Stimulated activated naive CD4-positive, alpha-beta T cell treated with Interleukin-2 at 50 U/mL for 16 hours (primary cell): ENCODE measurements around the gene GGTLC2.
"Not testable (repeated sequence)": the region's sequence is repeated elsewhere in the genome, so short reads cannot be mapped to it uniquely, and the experiment has no call there.

Source experiments
- DNase-seq: peaks from one replicate; lab custom pipeline; 2025; lab: John Stamatoyannopoulos, UW

GGTLC2 gene

DNA sequence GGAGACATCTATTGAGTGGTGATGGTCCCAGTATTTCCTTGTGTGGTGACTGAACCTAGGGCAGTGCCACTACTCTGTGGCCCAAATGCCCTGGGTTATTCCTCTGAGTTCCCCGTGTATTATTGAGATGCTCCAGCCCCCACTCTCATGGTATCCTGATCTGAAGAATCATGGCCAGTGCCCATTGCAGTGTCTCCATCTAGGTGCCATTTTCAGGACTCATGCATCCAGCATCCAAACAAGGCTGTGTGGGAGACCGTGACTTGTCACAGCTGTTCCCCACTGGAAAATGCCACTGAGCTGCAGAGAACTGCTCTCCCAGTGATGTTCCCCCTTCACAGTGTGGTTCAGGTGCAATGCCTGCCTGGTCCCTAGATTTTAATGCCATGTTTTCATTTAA is 24.7 kb downstream of the GGTLC2 start:
- no peak for DNase-seq

- DNase-seq = no peak
Measured at GRCh38 chr22:22670076-22670795, 25.8 kb downstream of the GGTLC2 start.

GRCh38 chr22:22671506-22671905 is 27.1 kb downstream of the GGTLC2 start:
- DNase-seq = no peak

GRCh38 chr22:22673099-22673498 is 28.7 kb downstream of the GGTLC2 start:
- DNase-seq = no peak

DNA sequence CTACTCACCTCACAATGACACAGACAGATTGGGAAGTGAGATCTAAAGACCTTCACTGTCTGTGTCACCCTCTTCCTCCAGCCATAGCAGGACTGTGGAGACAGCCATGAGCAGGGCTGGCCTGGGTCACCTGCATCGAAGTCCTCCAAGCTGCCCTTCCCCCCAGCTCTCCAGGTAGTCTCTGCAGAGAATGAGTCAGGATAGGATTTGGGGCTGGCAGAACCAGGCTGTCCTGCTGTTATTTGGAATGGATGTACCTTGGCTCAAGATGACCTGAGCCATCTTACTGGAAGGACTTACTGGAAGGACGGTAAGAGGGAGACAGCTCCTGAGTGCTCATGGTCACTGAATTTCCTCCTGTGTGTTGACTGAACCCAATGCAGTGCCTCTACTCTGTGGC is 29.2 kb downstream of the GGTLC2 start:
- DNase-seq = no peak

DNA sequence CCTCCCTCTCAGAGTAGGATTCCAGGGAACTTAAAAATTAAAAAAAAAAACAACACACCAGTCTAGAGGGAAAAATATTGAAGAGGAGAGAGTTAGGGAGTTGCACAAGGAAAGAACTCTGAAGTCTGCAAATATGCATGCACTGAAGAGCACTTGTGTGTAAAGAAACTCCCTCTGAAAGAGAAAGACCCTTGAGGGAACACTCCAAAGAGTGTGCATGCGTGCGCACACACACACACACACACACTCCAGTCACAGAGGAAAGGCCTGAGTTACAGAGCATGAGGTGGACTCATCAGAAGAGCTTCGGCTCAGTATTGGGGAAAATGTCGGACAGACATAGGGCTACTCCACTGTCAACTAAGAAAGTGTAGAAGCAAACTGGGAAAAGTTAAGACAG is 30.1 kb downstream of the GGTLC2 start:
- no peak for DNase-seq

- DNase-seq = no peak
Measured at GRCh38 chr22:22678970-22679369, 34.6 kb downstream of the GGTLC2 start.

- DNase-seq = no peak
Measured at GRCh38 chr22:22680396-22680795, 36.0 kb downstream of the GGTLC2 start.

DNA sequence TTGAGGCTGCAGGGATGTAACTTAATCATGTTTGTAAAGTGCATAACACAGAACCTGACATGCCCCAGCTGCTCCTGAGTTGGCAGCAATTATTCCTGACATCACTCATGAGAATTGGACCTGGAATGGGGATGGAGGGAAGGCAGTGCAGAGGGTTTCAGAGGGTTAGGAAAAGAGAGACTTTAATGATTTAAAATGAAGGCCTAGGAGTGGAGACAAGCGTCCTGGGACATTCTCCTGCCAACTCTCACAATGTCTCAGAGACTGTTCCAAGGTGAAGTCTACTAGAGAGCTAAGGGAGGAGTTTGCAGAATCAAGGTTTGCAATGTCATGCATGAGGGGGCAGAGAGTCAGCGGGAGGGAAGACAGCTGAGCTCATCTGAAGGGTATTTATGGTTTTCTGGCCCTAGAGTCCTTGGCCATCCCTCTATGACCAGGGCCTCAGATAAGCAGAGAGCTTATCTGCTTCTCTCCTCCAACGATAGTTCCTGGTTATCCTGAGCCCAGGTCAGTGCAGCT is 36.9 kb downstream of the GGTLC2 start:
- no peak for DNase-seq

DNA sequence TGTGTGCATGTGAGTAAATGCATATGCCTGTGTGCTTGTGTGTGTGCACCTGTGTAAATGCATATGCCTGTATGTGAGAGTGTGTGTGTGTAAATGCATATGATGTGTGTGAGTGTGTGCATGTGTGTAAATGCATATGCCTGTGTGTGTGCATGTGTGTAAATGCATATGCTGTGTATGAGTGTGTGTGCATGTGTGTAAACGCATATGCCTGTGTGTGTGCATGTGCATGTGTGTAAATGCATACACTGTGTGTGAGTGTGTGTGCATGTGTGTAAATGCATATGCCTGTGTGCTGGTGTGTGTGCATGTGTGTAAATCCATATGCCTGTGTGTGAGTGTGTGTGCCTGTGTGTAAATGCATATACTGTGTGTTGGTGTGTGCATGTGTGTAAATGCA is 37.8 kb downstream of the GGTLC2 start:
- DNase-seq = no peak

GRCh38 chr22:22682807-22683667 is 38.6 kb downstream of the GGTLC2 start:
- no peak for DNase-seq

- no peak for DNase-seq
Measured at GRCh38 chr22:22683668-22684361, 39.4 kb downstream of the GGTLC2 start.

GRCh38 chr22:22684580-22685561 is 40.5 kb downstream of the GGTLC2 start:
- no peak for DNase-seq

GRCh38 chr22:22685586-22685985 is 41.2 kb downstream of the GGTLC2 start:
- no peak for DNase-seq

DNA sequence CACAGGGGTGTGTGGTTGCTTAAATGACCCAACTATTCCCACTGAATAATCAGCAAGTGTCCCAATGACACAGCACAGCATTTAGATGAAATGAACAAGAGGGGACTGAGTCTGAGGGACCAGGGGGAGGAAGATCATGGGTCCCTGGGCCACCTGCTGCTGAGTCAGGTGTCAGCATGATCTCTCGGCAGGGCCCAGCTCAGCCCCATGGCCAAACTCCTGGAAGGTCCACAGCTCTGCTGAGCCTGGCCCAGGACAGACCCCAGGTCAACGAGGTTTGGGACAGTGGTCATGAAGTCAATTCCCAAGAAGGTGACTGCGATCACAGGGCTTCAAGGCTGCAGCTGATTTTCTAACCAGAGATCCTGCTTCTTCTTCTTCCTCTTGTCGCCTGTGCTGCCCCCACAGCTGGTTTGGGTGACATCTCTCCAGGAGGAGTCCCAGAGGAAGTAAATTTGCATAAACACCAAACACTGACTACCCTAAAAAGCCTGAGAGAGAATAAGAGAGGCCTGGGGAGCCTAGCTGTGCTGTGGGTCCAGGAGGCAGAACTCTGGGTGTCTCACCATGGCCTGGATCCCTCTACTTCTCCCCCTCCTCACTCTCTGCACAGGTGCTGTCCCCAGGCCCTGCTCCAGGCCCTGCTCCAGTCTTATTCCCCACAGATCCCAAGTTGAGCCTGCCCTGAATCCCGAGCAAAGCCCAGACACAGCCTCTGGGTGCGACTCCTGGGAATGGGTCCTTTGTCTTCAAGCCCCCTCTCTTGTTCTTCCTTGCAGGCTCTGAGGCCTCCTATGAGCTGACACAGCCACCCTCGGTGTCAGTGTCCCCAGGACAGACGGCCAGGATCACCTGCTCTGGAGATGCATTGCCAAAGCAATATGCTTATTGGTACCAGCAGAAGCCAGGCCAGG is 42.0 kb downstream of the GGTLC2 start:
- DNase-seq = not testable (repeated sequence)

- DNase-seq = no peak
Measured at GRCh38 chr22:22687638-22688500, 43.5 kb downstream of the GGTLC2 start.

GRCh38 chr22:22689621-22690345 is 45.4 kb downstream of the GGTLC2 start:
- no peak for DNase-seq

GRCh38 chr22:22691055-22691454 is 46.6 kb downstream of the GGTLC2 start:
- no peak for DNase-seq
